PFSK-1 (cell line): Measurements from ENCODE around the gene SEMA3A.

ENCODE experiments used
- FOXP2 ChIP-seq: optimal IDR thresholded peaks from 2 replicates; pipeline ENCODE3; 2011; ENCODE audit warnings: borderline replicate concordance, control low read depth, inconsistent platforms; ENCODE audit not compliant: insufficient read depth; ENCODE audit errors: extremely low read length, extremely low read depth
- POLR2AphosphoS5 ChIP-seq: IDR thresholded peaks from 2 replicates; pipeline ENCODE4 v1.6.1; 2012; ENCODE audit warnings: low read depth, mild to moderate bottlenecking, control low read depth, low read length, moderate library complexity
- SIN3A ChIP-seq: IDR thresholded peaks from 2 replicates; pipeline ENCODE4 v1.6.1; 2012; ENCODE audit warnings: mild to moderate bottlenecking, low read length, moderate library complexity, borderline replicate concordance; ENCODE audit not compliant: insufficient read depth
- TAF1 ChIP-seq: IDR thresholded peaks from 2 replicates; pipeline ENCODE4 v1.6.1; 2012; ENCODE audit warnings: low read length, control low read depth, borderline replicate concordance; ENCODE audit not compliant: insufficient read depth
- TF ChIP-seq, protein P1 (sequence below), 2 experiments: IDR thresholded peaks; 2 replicates each; pipeline versions ENCODE4 v1.6.1 to v1.8.0; 2011 to 2012; ENCODE audit warnings: low read depth in 2 of 2, low read length in 2 of 2, control low read depth in 1 of 2, inconsistent platforms in 1 of 2, mild to moderate bottlenecking in 1 of 2, moderate library complexity in 1 of 2; ENCODE audit not compliant: insufficient read depth in 1 of 2

SEMA3A gene

DNA sequence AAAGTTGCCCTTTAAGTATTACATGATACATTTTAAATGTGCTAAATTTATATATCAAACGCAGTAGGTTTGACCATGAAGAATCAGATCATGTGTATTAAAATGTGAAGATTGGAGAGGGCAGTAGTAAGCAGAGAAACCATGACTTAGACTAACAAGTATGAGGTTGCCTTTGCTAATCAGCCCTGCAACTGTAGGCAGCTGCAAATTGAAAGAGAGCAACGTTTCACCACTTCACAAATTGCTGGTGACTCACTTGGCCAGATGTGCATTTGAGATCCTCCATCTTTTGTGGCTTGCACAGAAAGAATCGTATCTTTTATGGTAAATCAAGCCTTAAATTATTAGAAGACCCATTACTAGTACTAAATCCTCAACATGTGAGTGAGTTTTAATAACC lies 10.1 kb upstream of the SEMA3A start:
- TF ChIP-seq POLR2AphosphoS5 (no peak), SIN3A (no peak), FOXP2 (no peak), TAF1 (no peak)
- TF ChIP-seq, protein P1, sequence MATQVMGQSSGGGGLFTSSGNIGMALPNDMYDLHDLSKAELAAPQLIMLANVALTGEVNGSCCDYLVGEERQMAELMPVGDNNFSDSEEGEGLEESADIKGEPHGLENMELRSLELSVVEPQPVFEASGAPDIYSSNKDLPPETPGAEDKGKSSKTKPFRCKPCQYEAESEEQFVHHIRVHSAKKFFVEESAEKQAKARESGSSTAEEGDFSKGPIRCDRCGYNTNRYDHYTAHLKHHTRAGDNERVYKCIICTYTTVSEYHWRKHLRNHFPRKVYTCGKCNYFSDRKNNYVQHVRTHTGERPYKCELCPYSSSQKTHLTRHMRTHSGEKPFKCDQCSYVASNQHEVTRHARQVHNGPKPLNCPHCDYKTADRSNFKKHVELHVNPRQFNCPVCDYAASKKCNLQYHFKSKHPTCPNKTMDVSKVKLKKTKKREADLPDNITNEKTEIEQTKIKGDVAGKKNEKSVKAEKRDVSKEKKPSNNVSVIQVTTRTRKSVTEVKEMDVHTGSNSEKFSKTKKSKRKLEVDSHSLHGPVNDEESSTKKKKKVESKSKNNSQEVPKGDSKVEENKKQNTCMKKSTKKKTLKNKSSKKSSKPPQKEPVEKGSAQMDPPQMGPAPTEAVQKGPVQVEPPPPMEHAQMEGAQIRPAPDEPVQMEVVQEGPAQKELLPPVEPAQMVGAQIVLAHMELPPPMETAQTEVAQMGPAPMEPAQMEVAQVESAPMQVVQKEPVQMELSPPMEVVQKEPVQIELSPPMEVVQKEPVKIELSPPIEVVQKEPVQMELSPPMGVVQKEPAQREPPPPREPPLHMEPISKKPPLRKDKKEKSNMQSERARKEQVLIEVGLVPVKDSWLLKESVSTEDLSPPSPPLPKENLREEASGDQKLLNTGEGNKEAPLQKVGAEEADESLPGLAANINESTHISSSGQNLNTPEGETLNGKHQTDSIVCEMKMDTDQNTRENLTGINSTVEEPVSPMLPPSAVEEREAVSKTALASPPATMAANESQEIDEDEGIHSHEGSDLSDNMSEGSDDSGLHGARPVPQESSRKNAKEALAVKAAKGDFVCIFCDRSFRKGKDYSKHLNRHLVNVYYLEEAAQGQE (IDR thresholded peaks at IDR 0.05; ENCODE audit: insufficient read depth in 1 of 2, low read depth in 2 of 2, low read length in 2 of 2) = no peak

DNA sequence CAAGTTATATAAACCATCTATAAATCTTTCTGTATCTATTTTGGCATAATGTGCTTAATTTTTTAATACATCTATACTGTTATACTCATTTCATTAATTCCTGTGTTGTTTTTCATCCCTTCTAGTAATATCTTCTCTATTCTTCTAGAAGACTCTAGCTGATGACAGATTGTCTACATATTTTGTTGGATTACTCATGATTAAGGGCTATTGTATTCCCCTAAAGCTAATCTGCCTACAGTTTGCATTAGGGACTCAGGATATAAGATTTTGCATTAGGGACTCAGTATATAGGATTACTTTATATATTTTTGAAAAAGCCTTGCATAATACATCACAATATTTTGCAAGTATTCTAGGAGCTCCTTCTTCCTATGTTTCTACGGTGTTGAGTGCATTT lies 8.3 kb upstream of the SEMA3A start:
- TF ChIP-seq, protein P1 (IDR thresholded peaks at IDR 0.05; ENCODE audit: insufficient read depth in 1 of 2, low read depth in 2 of 2, low read length in 2 of 2) = no peak
- TF ChIP-seq SIN3A = no peak
- no peak for TF ChIP-seq TAF1
- TF ChIP-seq FOXP2 = no peak
- no peak for TF ChIP-seq POLR2AphosphoS5

DNA sequence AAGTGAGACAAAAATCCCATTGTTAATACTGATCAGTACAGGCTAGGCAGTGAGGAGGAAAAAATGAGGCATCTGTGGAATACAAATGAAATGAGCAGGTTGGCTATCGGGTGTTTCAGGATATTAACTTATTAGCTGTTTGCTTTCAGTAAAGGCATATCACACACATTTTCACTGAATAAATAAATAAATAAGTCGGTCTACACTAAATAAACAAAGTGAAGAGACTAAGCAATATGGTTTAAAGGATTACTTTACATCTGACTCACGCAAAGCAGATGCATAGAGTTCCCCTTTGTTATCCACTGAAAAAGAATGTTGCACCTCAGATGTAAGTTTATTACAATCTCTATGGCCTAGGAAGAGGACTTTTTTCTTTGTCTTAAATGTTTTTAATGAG lies 6.3 kb upstream of the SEMA3A start:
- TF ChIP-seq FOXP2 (no peak), TAF1 (no peak), SIN3A (no peak), POLR2AphosphoS5 (no peak)
- TF ChIP-seq, protein P1 (IDR thresholded peaks at IDR 0.05; ENCODE audit: insufficient read depth in 1 of 2, low read depth in 2 of 2, low read length in 2 of 2) = no peak

DNA sequence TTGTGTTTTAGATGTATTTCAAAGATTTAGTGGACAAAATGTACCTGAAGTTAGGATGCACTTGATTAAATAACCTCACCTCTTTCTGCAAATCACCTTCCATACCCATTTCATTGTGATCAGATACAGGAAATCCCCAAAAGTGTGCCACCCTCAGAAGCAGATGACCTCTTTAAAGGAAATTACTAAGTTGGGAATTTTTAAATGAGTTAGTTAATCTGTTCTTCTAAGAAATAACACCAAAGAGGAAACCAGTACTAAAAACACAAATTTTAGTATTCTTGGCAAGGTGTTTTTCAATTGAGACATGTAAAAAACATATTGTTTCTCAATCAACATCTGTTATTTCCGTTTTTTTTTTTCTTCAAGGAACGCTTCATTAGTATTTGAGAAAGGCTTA lies 4.6 kb upstream of the SEMA3A start:
- TF ChIP-seq POLR2AphosphoS5 = no peak
- no peak for TF ChIP-seq FOXP2
- TF ChIP-seq, protein P1 (IDR thresholded peaks at IDR 0.05; ENCODE audit: insufficient read depth in 1 of 2, low read depth in 2 of 2, low read length in 2 of 2) = no peak
- no peak for TF ChIP-seq SIN3A
- no peak for TF ChIP-seq TAF1

DNA sequence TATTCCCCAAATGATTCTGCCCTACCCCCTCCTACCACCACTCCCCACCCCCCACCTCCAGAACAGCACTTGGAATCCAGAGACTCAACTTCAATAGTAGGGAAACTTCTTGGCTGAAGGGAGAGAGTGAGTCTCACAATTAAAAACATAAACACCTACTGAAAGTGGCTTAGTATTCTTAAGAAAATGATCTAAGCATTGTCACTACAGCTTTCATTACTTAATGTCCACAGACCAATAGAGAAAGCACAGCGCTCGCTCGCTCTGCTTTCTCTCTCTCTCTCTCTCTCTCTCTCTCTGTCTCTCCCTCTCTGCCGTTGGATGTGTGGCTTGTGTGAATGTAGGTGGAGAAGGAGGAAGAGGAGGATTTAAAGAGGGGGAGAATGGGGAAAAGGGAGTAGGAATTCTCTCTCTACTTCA lies 1.5 kb upstream of the SEMA3A start:
- TF ChIP-seq, protein P1 (IDR thresholded peaks at IDR 0.05; ENCODE audit: insufficient read depth in 1 of 2, low read depth in 2 of 2, low read length in 2 of 2) = no peak
- no peak for TF ChIP-seq TAF1
- TF ChIP-seq SIN3A = no peak
- no peak for TF ChIP-seq POLR2AphosphoS5
- no peak for TF ChIP-seq FOXP2
